Hematopoietic multipotent progenitor cell treated with erythropoietin and hydrocortisone succinate and interleukin-3 and kit ligand, for 6 days (in vitro differentiated cells): ENCODE results near the gene KBTBD13.
"Not testable (repeated sequence)": the region's sequence is repeated elsewhere in the genome, so short reads cannot be mapped to it uniquely, and the experiment has no call there.

ENCODE experiments used
- DNase-seq: peaks from one replicate; pipeline ENCODE4 v3.0.0-alpha.2; 2015

The KBTBD13 gene

GRCh38 chr15:65076486-65077290 is at the start of gene KBTBD13:
Gene KBTBD13 (plus strand): TSS chr15:65076746. CDS start chr15:65076816, 70 bp downstream.
- DNase-seq, result no peak

DNA sequence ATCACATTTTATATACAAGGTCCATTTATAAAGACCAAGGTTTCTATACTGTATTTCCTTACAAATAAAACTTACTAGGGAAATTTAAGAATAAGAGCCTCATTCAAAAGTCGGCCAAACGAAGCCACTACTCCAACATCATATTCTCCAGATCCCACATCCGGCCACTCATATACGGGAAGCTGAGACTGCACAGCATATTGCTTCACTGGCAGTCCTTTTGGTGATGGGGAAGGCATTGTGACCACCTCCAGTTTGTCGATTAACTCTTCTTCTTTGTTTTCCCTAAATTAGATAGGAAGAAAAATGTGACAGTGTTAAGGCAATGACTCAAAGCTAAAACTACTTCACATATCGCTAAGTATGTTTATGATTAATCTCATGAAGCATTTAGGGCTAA is 49.8 kb upstream of the KBTBD13 start:
- DNase-seq, result no peak

DNA sequence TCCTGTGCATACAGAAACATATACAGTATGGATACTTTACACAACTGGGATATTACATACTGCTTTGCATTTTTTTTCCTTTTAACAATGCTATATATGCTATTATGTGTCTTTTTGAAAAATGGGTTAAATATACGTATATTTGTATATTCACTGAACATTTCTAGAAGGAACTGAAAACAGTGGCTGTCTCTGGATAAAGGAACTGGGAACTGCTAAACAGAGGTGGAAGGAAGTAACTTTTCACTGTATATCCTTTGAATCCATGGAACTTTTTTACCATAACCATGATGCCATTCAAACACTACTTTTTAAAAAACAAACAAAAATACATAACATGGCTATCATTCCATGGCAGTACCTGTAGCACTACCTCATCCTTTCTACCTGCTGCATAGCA is 49.0 kb upstream of the KBTBD13 start:
- DNase-seq, result no peak

GRCh38 chr15:65028338-65028737 is 48.2 kb upstream of the KBTBD13 start:
- peak; percentile 51 for DNase-seq

GRCh38 chr15:65028921-65029735 is 47.4 kb upstream of the KBTBD13 start, which contains the start of gene MTFMT:
Gene MTFMT (minus strand): TSS chr15:65029639. CDS start chr15:65029613, 26 bp downstream.
- peak; percentile 94 for DNase-seq

DNA sequence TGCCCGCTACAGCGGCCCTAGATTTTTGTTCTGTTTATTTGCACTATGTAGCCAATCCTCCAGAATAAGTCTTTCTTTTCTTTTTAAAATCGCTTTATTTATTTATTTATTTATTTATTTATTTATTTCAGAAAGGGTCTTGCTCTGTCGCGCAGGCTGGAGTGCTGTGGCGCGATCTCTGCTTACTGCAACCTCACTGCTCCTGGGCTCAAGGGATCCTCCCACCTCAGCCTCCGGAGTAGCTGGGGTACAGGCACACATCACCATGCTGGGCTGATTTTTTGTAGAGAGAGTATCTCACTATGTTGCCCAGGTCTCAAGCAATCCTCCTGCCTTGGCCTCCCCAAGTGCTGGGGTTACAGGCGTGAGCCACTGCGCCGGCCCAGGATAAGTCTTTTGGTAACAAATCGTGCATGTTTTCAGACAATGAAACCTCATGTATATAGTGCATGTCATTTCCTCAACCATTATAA is 46.8 kb upstream of the KBTBD13 start:
- DNase-seq, result no peak

DNA sequence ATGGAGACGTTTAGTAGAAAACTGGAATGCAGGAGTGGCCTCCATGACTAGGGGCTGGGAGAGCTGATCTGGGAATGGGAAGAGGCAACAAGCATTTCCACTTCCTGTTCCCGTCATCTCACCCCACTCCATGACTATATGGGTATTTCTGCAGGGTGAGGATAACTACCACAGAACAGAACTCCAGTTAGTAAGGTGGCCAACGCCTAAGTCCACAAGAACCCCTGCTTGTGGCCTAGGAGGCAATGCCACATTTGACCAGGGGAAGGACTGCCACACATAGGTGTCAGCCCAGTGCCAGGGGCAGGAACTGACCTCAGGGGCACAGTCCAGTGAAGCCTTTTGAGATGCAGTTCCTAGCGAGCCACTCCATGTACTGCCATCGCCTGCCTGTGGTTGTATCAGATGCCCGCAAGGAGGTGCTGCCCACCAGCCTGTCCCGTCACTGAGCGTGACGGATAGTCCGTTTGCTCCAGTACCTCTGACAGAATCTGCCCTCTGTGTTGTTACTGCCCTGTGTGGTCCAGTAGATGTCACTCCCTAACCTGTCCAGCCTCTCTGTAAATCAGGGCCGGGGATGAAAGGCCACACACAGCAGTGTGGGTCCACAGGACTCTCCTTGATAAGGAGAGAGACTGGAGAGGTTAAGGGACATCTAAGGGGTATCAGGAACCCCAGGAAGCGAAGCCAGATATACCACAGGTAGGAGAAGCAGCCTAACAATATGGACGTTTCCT is 43.6 kb upstream of the KBTBD13 start:
- peak; percentile 86 for DNase-seq

- DNase-seq, result peak; percentile 81
Measured at GRCh38 chr15:65033659-65034269, 42.8 kb upstream of the KBTBD13 start.

DNA sequence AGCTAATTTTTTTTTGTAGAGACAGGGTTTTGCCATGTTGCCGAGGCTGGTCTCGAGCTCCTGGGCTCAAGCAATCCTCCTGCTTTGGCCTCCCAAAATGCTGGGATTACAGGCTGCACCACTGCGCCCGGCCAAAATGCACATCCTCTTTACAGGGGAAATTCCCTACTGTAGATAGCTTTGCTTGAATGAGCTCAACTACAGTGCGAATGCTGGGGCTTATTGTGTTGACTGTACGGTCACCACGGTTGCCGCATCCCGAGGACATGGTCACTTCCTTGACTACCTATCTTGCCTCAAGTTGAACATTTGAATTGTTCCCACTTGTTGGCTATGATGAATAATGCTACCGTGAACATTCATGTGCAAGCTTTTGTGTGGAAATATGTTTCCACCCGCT is 41.8 kb upstream of the KBTBD13 start:
- DNase-seq, result no peak

- DNase-seq, result no peak
Measured at GRCh38 chr15:65037309-65037708, 39.2 kb upstream of the KBTBD13 start.

GRCh38 chr15:65038428-65038827 is 38.1 kb upstream of the KBTBD13 start:
- DNase-seq, result no peak

DNA sequence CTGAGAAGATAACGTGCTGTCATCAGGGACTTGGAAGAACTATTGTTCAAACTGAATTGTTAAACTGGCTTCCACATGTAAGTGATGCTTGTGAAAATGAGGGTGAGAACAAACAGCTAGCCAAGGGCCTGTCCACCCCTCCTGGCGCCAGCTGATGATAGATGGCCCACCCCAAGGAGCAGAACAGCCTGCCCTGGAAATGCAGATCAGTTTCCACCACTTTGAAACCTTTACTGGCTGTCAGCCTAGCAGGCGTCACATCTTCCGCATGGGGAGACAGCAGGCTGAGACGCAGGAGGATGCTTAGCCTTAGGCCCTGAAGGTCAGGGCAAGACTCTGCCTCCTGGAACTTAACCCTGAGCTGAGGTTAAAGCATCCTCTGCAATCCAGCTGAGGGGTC is 37.7 kb upstream of the KBTBD13 start:
- DNase-seq, result no peak

DNA sequence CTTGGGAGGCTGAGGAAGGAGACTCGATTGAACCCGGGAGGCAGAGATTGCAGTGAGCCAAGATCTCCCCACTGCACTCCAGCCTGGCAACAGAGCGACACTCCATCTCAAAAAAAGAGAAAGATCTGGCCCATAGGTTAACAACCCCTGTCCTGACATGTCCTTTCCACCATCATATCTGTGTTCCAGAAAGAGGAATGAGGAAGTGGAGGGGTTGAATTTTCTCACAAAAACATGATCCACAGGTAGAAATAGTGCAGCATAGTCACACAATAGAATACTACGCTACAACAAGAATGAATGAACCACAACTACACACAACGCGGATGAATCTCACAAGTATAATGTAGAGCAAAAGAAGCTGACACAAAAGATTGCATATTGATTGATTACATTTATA is 36.1 kb upstream of the KBTBD13 start:
- no peak for DNase-seq

GRCh38 chr15:65041787-65042186 is 34.8 kb upstream of the KBTBD13 start:
- no peak for DNase-seq

DNA sequence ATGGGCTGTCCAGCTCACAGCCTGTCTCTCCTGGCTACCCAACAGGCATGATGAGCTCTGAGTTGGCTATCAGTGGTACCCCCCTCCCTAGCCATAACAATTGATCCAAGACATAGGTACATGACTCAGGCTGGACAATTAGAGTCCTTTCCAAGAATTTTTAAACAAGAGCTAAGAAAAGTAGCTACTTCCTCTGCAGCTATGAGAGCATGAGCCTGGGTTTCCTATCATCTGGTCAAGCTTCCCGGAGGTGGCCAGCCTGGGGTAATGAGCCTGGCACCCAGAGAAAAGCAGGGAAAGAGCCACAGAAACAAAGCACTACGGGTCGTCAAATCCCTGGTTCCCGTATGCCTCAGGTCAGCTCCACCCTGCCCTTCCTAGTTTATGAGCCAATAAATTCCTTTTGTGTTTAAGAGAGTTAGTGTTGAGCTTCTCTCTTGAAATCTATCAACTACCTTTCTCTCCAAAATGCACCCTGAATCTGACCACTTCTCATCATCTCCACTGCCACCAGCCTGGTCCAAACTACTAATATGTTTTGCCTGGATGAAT is 33.7 kb upstream of the KBTBD13 start:
- DNase-seq, result no peak

DNA sequence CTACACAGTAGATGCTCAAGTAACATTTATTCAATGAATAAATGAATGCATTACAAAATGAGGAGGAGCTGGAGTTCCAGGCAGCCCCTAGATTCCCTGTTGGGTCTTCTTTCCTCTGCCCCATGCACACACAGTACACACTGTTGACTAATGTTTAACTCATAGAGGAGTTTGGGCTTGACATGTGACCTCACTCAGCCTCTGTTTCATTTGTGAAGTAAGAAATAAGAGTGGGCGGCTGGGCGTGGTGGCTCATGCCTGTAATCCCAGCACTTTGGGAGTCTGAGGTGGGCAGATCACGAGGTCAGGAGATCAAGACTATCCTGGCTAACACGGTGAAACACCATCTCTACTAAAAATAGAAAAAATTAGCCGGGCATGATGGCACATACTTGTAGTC is 32.3 kb upstream of the KBTBD13 start:
- DNase-seq, result not testable (repeated sequence)

DNA sequence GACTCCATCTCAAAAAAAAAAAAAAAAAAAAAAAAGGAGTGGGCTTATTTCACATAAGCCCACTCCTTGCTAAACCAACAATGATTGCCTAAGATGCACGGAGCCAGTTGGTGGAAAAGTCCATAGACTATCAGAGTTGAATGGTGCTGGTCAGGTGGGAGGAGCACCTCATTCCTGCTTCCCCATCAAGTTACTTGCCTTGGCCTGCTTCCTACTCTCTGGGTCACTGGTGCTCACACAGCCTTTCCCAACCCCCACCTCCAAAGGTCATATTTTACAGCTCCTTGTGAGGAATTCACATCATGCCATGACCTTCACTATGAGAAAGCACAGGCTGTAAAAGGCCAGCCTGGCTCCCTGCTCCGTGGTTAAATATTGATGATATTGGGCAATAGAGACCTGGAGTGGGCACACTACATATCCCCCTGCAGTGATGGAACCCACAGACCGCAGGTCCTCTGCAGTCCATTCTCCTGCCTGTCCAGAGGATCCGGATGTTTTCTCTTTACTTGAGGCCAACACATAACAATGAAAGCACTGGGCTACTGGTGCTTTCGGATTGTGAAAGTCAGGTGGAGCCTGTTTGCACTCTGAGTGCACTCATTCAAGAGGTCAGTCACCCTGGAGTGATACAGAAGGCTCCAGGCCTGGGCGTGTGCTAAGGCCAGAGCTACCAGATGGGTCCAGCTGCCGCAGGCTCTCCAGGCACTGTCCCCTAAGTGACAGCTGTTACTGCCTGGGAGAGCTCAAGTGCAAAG is 31.6 kb upstream of the KBTBD13 start, which contains the start of gene SLC51B:
SLC51B (plus strand) TSS at position 664 of the 758 bp plus-strand sequence. CDS start 4,618 bp downstream, outside the sequence.
- no peak for DNase-seq

DNA sequence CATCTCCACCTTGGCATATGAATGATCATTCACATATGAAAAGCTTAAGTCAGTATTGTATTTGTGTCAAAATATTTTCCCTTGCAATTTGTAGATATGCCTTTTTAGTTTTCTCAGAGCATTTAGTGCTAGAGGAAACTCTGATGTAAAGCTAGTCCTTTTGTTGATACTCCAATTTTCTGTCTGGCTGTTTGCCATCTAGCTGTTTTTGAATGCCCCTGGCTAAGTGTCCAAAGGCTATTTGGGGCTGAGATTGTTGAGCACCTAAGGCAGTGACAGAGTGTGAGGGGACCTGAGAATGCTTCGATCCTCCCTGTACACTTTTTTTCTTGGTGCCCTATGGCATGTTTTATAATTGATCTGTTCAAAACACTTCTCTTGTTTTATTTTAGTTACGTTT is 28.3 kb upstream of the KBTBD13 start:
- DNase-seq, result no peak

DNA sequence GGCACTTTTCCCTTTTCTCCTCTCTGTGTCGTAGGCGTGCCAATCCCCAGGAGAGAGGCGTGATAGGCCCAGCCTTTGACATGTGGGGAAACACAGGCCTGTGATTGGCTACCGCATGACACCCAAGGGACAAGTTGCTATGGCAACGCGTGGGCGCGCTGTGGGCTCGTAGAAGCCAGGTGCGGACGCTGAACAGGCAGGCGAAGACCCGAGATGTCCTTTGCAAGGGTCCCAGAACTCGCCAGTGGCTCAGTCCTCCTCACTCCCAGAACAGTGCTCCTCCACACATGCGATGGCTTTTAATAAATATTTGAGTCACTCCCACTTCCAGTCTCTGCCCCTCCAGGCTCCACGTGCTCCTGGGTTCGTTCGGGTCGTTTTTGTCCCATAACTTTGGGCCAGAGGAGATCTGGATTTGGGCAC is 27.1 kb upstream of the KBTBD13 start:
- peak; percentile 95 for DNase-seq

DNA sequence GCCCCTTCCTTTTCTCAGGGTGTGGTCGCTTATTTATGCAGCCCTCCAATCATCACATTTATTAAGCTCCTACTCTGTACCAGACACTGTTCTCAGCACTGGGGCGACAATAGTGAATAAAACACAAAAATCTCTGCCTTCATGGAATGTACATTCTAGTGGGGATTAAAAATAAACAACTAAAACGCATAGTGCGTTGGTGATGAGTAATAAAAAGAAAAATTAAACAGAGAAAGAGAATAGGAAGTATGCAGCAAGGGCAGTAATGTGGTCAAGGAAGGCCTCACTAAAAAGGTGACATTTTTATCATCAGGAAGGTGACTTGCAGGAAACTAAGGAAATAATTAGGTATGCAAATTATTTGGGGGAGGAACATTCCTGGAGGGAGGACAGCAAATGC is 26.3 kb upstream of the KBTBD13 start:
- no peak for DNase-seq

GRCh38 chr15:65051266-65051665 is 25.3 kb upstream of the KBTBD13 start:
- DNase-seq, result no peak
